C1 segment of cervical spinal cord (tissue), 14 donors: ENCODE measurements around the gene RTF1.
"Not testable (repeated sequence)": the region's sequence is repeated elsewhere in the genome, so short reads cannot be mapped to it uniquely, and the experiment has no call there.

Experiments
- DNase-seq, 14 donors: peaks; one replicate each; lab custom pipeline; 2025; lab: John Stamatoyannopoulos, UW

Gene RTF1

DNA sequence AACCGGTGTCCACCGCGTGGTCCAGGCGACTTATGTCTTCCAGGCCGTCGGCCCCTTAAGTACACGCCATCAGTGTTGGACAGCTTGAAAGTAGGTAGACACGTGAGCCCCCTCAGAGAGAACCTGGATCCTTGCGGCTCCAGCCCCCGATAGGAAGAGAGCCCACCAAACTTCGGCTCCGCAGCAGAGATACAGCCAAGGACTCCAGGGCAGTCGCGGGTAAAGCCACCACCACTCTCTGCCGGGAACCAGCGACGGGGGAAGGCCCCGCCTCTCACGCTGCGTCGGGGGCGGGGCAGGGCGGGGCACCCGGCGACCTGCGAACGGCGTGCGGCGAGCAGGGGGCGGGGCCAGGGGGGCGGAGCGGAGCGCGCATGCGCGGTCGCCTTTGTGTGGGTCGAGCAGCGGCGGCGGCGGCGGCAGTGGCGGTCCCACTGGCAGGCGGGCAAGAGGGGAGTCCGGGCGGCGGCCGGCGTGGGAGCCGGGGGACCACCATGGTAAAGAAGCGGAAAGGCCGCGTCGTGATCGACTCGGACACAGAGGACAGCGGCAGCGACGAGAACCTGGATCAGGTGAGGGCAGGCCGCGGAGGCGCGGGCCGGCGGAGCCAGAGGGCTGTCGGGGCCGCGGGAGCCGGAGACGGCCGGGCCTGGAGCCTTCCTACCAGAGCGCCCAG is at the start of gene RTF1:
RTF1 (plus strand) TSS at position 354 of the 676 bp plus-strand sequence; CDS start at position 375, 21 bp downstream.
- peak; percentile 55 to 98 (median 92) for DNase-seq

DNA sequence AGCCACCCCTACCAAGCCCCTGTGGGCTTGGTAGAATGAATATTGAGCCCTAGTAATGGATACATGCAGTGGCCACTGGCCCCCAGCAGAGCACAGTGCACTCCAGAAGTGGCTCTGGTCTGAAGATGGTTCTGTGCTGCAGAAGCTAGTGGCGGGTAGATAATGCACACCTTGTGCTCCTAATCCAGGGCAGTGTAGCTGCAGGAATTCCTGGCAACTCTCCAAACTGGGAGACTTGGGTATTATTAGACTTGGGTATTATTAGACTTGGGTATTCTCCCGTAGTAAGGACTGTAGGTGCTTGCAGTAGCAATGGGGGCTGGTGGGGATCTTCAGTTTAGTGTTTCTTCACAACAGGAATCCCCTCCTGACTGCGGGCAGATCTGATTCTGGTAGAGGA is 49.5 kb upstream of the RTF1 start:
- DNase-seq: no peak

DNA sequence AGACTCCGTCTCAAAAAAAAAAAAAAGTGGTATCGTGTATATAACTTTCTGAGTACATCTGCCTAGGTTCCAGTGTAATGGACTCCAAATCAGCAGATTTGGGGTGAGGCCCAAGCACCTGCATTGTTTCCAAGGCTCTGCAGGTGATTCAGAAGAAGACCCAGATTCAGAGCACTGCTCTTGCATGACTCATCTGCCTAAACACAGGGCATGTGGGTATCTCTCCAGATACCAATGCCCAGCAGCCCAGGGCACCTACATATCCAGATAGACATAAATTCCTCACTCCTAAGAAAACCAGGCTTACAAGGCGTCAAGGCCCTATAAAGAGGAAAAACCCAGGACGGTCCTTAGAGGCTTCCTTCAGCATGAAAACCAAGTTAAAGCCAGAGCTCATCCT is 38.9 kb upstream of the RTF1 start:
- no peak for DNase-seq

DNA sequence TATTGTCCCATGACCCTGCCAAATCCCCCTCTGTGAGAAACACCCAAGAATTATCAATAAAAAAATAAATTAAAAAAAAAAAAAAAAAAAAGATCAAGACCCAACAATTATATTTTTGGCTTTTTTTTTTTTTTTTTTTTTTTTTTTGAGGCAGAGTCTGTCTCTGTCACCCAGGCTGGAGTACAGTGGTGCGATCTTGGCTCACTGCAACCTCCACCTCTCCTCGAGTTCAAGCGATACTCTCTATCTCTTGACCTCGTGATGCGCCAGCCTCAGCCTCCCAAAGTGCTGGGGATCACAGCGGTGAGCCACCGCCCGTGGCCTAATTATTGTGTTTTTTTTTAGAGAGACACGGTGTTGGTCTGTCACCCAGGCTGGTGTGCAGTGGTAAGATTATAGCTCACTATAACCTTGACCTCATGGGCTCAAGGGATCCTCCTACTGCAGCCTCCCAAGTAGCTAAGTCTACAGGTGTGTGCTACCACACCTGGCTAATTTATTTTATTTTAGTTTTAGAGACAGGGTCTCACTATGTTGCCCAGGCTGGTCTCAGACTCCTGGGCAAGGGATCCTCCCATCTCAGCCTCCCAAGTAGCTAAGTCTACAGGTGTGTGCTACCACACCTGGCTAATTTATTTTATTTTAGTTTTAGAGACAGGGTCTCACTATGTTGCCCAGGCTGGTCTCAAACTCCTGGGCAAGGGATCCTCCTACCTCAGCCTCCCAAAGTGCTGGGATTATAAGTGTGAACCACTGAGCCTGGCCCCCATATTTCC is 32.7 kb upstream of the RTF1 start:
- DNase-seq: not testable (repeated sequence)

DNA sequence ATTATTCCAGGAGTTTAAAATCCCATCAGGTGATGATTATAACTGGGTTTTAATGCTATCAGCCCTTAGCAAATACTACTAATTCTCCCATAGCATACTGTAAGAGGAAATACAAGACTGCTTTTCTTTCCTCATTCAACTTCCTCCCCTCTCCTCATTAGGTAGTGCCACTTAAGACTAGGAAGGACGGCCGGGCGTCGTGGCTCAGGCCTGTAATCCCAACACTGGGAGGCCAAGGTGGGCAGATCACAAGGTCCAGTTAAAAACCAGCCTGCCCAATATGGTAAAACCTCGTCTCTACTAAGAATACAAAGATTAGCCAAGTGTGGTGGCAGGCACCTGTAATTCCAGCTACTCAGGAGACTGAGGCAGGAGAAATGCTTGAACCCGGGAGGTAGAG is 29.2 kb upstream of the RTF1 start:
- no peak for DNase-seq

DNA sequence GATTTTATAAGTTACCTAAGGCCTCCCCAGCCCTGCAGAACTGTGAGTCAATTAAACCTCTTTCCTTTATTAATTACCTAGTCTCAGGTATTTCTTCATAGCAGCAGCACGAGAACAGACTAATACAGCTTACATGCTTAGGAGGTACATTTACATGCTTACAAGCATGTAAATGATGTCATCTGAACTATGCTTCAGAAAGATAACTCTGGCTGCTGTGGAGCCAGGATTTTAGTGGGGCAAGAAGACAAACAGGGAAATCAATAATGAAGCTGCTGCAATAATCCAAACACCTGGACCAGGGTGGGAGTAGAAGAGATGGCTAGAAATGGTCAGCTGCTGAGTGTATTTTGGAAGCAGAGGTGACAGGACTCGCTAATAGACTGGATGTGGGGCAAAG is 24.2 kb upstream of the RTF1 start:
- DNase-seq: no peak

DNA sequence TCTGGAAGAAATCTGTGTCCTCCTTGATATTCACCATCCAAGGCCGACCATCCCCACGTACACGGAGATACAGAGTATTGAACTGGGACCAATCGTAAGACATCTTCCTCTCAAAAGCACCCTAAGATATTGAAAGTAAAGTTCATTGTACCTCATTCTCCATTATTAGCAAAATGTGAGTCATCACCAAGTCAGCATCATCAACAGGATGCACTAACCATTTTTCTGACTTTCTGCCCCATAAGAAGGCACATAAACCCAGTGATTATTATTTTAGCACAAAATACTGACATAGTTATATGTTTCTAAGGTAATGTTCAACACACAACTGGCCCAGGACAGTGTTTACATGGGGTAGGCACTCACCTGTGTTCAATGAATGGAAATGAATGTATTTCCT is 22.0 kb upstream of the RTF1 start:
- DNase-seq: no peak

DNA sequence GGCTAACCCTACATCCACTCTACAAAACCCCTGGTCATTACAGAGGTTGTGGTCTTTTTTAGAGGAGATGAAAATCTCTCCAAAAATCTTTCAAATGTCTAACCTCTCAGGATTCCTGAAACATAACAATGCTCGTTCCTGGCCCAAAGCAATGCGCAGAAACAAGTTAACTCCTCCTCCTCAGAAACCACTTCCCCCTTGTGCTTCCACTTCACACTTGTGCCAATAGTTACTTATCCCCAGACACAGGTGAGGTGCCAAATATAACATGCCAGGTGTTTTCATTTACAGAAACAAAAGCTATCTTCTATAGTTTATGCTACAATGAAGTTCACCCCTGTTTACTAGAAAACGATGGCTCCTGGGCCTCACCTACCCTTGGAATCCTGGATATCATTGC is 20.8 kb upstream of the RTF1 start:
- DNase-seq: no peak

DNA sequence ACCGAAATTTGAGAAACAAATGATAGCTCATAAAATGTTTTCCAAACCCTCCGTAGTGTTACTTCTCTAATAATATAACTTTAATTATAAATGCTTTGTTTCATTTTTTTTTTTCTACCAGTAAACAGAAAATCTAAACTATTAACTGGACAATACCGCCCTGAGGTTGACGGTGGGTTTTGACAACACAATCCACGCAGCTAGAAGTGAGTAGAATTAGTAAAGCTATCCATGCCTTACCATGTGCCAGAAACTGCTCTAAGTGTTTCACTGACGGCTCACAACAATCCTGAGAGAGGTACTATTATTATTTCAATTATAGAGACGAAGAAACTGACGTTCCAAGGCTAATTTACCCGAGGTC is 15.0 kb upstream of the RTF1 start:
- DNase-seq: no peak

DNA sequence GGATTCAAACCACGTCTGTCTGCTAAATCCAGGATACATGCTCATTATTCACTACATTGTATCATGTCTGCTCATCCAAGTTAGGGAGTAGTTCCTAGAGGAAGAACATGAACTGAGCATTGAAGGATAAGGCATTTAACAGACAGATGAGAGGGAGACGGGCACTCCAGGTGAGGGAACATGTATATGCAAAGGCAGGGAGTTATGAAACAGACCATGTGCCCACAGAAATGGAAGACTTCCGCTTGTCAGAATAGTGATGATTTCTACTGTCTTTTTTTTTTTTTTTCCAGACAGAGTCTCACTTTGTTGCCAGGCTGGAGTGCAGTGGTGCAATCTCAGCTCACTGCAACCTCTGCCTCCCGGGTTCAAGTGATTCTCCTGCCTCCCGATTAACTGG is 9.6 kb upstream of the RTF1 start:
- no peak for DNase-seq

DNA sequence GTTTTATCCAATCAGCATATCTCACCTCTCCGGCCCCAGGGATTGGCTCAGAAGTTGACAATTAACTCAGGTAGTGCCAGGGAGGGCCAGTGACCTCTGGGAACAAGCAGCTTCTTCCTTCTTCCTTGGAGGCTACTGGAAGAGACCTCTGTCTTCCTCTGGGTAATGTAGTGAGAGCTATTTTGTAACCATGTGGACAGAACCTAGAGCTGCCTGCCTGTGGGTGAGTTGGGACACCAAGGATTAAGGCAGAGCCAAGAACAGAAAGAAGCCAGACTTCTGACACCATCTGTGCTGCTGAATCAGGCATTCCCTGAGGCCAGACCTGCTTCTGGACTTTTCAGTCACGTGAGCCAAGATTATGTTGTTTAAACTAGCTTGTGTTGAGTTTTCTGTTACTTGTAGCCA is 8.7 kb upstream of the RTF1 start:
- DNase-seq: no peak

DNA sequence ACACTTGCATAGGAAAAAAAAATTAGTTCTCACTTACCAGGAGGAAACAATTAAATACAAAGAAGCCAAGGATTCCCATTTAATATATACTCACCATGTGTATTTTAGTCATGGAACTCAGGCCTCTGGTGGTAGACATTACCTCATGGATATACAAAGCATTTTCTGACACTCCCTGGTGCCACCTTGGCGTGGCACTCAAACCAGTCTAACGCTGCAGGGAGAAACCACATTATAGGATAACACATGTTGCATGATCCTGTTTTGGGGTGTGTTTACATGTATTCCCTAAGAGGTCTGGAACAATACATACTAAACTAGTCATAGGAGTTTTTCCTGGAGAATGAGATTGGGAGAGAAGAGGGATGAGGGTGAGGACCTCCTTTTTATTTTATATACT is 5.9 kb upstream of the RTF1 start:
- DNase-seq: no peak

DNA sequence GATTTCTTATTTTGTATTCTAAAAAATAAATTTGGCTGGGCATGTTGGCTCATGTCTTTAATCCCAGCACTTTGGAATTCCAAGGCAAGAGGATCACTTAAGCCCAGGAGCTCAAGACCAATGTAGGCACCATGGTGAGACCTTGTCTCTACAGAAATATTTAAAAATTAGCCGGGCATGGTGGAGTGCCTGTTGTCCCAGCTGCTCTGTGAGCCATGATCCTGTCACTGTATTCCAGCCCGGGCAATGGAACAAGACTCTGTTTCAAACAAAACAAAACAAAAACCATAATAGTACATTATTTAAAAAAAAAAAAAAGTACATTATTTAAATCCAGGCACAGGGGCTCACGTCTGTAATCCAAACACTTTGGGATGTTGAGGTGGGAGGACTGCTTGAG is 5.5 kb upstream of the RTF1 start:
- no peak for DNase-seq

DNA sequence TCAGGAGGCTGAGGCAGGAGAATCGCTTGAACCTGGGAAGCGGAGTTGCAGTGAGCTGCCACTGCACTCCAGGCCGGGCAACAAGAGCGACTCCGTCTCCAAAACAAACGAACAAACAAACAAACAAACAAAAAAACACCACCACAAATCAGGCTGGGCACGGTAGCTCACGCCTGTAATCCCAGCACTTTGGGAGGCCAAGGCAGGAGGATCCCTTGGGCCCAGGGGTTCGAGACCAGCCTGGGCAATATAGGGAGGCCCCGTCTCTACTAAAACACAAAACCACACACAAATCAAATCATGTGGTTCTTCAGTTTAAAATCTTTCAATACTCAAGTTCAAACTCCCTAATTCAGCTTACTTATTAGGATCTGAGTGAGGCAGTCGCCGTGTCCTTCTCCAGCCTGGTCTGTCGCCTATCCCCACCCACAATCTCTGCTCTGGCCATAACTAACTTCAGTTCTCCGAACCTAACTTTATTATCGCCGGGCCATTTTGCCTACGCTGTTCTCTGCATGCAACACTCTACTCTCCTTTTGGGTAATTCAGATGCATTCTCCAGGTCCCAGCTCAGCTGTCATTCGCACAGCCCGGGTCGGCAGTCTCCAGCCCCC is 660 bp upstream of the RTF1 start:
- no peak for DNase-seq

DNA sequence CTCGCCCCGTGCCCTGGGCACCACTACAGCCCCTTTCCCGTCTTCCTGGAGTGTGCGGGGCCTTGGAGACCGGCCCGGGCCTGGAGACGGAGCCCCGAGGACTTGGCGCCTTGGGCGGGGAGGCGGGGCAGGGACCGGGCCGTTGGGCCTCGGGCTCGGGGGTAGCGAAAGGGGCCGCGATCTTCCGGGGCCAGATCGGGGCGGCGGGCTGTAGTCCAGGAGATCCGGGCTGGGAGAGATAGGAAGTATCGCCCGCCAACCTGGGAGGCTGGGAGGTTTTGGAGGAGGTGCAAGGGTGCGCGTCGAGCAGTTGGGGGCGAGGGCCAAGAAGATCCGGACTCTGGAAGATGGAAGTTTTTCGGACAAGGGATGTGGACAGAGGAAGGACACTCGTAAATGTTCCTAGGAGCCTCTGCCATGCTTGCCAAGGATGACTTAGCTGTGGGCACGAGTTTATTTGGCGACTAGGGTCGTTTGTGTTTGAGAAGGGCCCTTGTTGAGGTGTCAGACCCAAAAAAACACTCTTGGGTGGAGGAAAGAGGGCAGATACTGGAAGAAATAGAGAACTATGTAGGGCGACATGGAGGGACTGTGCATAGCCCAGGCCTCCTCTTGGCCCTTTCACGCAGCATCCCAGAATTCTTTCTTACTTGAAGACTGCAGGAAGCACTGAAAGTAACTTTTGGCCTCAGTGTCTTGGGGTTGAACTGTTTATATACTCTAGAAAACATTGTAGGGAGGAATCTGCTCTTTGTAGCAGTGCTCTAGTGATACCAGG is 712 bp downstream of the RTF1 start:
- DNase-seq: peak in 6 of 14 donors; percentile 21 to 61 (median 44)

DNA sequence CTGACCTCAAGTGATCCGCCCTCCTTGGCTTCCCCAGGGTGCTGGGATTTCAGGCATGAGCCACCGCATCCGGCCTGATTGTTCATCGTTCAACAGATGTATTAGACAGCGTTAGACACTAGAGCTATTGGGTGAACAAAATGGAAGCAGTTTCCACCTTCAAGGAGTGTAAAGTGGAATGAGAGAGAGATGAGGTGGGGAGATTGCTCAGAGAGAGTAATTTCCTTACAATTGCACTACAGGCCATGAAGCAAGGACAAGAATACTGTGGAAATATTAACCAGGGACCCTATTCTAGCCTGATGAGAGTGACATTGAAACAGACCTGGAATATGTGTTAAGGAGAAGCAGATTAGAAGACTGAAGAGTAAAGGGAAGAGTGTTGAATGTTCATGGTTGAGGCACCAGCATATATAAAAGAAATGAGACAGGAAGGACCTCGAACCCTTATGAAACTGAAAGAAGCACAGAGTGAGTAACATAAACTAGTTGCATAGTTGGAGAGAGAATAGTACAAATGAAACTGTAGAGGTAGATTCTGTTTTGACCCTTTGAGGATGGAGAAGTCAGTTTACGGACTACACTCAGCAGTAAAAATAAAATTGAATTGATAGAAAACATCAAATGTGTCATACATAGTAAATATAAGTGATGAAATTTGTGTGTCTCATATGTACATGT is 7.2 kb downstream of the RTF1 start:
- DNase-seq: no peak

DNA sequence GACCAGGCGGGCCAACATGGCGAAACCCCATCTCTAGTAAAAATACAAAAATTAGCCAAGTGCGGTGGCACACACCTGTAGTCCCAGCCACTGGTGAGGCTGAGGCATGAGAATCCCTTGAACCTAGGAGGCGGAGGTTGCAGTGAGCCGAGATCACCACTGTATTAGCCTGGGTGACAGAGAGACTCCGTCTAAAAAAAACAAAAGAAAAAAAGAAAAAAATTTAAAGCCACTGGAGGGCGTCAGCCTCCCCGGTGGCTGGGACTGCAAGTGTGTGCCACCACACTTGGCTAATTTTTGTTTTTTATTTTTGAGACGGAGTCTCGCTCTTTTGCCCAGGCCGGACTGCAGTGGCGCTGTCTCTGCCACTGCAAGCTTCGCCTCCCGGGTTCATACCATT is 7.9 kb downstream of the RTF1 start:
- DNase-seq: no peak

DNA sequence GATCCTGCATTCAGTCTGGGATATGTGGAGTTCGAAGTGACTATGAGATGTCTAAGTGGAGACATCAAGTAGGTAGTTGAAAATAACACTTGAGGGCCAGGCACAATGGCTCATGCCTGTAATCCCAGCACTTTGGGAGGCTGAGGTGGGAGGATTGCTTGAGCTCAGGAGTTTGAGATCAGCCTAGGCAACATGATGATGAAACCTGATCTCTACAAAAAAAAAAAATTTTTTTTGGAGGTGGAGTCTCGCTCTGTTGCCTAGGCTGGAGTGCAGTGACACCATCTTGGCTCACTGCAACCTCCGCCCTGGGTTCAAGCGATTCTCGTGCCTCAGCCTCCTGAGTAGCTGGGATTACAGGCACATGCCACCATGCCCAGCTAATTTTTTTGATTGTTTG is 9.0 kb downstream of the RTF1 start:
- DNase-seq: not testable (repeated sequence)

DNA sequence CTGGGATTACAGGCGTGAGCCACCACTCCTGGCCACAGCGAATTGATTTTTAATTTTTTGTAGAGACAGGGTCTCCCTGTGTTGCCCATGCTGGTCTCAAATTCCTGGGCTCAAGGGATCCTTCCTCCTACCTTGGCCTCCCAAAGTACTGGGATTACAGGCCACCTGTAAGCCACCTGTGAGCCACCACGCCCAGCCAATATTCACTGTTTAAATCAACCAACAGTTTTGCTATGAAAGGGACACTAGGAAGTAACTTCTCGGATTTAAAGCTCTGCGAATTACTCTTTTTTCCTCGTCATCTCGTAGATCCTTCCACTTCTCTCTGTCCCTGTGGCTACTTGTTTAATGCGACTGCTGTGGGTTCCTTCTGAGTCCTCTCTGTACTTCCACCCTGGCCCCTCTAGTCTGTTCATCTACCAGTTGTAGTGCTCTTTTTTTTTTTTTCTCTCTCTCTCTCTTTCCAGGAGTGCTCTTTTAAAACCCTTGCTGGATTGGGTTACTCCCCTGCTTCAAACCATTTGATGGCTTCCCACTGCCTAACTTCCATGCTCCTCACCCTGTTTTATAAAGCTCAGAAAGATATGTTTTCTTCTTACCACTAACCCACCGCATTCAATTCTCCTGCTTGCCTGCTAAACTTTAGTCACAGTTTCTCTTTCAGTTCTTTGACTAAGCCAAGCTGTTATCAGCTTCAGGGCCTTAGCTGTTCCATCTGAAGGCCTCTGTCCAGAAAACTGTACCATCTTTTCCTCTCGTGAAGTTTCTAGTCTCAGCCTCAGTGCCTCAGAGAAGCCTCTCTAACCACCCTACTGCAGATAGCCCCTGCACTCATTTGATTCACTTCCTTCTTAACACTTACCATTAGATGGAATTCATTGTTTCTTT is 12.4 kb downstream of the RTF1 start:
- DNase-seq: no peak

DNA sequence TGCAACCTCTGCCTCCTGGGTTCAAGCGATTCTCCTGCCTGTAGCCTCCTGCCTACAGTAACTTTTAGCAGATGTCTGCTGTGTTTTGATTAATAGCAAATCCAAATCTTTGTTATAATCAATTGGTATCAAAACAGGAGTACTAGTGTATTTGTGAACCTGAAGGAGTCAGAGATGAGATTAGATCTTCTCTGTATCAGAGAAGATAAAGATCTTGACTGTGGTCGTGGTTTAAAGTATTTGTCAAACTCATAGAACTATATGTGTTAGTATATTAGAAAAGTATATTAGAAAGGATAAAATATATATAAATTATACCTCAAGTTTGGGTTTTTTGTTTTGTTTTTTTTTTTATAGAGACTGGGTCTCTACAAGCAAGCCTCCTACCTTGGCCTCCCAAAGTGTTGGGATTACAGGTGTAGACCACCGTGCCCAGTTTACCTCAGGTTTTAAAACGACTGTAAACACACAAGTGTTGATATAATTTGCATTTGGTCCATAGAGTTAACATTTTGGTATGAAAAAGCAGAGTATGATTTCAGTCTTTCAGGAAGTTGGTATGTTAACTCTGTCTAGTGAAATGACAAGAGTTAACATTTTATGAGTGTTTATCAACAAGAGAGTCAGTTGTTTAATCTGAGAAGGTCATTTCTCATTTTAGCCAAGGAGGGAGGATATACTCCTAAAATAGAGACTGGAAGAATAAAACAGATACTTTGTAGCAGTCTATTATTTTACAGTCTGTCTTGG is 18.3 kb downstream of the RTF1 start:
- no peak for DNase-seq
